GM18508 (cell line): ENCODE data around the gene TCF3.

ENCODE experiments used
- ATAC-seq: cut with Tn5 transposase; IDR thresholded peaks from one replicate; pipeline ENCODE4 v1.9.1; 2021; ENCODE audit warnings: moderate number of reproducible peaks; ENCODE audit not compliant: insufficient read depth, unreplicated experiment

TCF3 gene

GRCh38 chr19:1592024-1592754, 60.2 kb downstream of the TCF3 start:
- ATAC-seq: no peak

DNA sequence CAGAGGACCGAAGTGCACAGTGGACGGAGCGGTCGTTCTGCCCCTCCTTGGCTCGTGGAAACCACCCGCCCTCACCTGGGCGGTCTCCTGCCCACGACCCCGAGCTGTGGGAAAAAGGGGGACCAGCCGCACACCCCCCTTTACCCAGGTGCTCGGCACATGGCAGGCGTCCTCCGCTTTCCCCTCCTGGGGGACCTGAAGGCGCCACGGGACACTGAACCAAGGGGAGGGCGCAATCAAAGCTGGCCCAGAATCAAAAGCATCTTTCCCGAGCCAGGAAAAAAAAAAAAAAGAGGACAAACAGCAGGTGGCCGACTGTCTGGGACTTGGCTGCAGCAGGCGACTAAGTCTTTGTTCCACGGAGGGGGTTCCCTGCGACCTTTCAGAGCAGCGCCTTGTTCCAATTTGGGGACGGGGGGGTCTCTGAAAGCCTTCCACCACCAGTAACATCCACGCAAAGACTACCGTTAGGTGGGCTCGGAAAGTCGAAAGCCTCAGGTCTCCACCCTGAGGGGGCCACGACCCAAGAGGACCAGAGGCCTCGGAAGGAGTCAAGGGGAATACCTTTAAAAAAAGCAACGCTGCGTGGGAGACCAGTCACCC, 60.9 kb downstream of the TCF3 start:
- ATAC-seq: no peak

DNA sequence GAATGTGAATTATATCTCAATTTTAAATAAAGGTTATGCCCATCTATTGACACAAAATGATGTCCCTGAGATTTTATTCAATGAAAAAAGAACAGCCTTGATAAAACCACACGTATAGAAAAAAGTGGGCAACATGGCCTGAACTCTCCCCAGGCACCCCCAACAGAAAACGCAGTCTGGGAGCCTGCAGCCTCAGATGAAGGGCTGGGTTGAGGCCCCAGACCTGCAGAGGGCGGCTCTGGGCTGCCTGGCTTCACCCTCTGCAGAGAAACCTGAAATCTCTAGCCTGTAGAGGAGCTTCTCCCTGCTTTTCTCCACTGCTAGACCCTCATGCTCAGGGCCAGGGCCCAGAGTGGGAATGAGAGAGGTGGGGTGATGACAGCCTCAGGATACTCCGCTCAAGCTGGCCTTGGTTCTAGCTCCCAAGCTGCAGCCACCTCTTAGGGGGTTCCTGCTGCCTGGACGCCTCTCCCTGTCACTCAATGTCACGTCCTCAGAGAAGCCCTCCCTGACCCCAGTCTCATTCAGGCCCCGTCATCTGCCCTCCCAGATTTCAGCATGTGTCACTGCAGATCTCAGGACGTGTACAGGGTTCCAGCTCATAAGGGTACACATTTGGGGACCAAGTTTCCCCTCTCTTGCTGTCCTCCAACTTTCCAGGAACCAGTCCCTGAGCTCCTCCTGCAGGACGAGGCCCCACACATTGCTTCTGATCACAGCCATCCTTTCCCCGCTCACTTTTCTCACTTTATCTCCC, 61.6 kb downstream of the TCF3 start:
- no peak for ATAC-seq

- no peak for ATAC-seq
Measured at GRCh38 chr19:1587872-1588271, 64.5 kb downstream of the TCF3 start.

DNA sequence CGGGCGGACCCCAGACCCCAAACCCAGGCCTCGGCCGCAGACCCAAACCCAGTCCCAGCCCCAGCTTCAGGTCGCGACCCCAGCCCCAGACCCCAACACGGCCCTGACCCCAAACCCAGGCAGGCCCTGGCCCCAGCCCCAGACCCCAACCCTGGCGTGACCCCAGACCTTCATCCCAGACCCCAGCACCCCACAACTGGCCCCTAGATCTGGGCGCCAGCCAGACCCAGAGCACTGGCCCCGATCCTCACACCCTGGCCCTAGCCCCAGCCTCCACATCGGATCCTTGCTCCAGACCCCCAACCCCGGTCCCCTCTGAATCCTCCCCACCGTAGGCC, 67.2 kb downstream of the TCF3 start:
- ATAC-seq: no peak

DNA sequence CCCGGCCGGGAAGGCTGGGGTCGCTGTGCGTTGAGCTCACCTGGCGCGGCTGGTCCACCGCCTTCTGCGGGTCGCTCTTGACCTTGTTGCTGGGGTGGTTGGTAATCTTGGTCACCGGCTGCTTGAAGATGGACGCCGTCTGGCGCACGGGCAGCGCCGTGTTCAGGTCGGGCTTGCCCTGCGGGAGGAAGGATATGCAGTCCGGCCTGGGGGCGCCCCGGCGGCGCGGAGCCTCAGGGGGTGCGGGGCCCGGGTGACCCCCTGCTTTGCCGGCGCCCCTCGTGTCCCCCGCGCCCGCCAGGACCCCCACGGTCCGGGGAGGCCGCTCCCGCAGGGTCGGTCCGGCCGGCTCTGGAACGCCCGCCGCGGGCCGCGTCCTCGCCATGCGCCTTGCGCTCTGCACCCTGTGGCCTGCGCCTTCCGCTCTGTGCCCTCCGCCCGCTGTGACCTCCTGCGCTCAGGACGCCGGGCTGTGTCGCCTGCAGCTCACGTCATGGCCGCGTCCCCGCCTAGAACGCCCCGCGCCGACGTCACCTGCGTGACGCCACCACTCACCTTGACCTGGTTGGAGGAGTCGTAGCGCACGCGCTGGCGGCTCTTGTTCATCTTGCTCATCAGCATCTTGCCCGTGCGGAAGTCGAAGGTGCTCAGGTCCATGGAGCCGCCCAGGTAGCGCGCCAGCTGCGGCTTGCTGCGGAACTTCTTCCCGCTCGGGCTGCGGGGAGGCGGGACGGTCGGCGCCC, 67.7 kb downstream of the TCF3 start:
- no peak for ATAC-seq

GRCh38 chr19:1582201-1582600, 70.2 kb downstream of the TCF3 start:
- ATAC-seq: no peak

DNA sequence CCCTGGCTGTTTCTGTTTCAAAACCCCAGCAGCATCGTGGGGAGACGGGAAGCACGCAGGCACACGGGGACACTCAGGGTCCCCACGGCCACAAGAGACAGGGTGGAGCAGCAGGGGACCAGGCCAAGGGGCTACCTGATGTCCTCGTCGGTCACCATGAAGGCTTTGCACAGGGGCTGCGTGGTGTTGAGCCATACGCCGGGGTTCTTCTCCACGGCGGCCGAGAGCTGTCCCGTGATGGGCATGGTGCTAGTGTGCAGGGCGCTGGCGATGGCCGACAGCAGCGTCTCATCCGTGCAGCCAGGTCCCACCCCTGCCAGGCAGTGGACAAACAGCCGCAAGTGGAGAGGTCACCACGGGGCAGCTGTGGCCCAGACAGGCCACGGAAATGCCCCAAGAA, 71.5 kb downstream of the TCF3 start:
- ATAC-seq: no peak

- no peak for ATAC-seq
Measured at GRCh38 chr19:1580382-1580781, 72.0 kb downstream of the TCF3 start.

DNA sequence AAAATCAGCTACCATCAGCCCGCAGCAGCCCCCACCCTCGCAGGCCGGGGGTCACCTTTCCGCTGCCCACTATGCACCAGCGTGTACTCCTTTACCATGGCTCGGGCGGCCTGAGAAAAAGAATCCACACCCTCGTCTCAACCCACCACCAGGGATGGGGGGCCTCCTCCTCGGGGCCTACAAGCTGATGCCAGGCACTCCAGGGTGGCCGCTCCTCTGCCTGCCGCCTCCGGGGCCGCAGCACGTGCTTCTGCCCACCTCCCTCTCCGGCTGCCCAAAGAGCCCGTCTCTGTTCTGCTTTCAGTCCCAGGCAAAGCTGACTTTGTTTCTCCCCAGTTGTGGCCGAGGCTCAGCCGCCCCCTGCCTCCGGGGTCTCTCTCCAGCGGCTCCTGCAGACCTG, 73.2 kb downstream of the TCF3 start:
- no peak for ATAC-seq

GRCh38 chr19:1577929-1578618, 74.3 kb downstream of the TCF3 start:
- no peak for ATAC-seq

DNA sequence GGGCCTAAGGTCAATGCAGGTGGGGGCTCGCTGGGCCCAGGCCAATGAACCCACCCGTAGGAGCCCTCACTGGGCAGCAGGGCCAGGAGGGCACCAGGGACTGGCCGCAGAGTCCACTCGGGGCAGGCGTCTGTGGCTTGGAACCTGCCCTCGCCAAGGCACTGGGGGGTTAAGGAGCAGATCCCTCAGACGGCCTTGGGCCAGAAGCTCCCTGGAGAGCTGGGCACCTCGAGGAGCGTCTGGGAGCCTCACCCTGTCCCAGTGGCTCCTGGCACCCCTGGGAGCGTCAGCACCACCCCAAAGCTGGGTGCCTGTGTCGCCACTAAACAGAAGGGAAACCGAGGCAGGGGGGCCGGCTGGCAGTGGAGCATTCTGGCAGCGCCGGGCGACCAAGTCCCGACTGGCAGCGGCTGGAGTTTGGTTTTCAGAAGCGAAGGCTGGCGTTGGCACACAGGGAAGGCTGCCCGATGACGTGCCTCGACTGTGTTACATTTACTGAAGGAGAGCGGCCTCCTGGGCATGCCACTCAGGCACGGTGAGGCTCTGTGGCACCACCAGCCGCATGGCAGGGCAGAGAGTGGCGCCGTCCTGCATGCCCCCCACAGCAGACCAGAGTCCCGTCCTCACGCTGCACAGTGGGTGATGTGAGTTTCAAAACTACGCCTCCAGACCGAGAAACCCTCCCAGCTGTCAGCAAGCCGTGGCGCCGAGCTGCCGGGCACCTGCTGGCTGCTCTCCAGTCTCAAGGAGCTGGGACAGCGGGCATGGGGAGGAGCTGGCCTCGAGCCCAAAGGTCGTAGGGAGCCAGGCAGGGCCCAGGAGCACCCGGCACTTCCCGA, 75.1 kb downstream of the TCF3 start:
- ATAC-seq: no peak

DNA sequence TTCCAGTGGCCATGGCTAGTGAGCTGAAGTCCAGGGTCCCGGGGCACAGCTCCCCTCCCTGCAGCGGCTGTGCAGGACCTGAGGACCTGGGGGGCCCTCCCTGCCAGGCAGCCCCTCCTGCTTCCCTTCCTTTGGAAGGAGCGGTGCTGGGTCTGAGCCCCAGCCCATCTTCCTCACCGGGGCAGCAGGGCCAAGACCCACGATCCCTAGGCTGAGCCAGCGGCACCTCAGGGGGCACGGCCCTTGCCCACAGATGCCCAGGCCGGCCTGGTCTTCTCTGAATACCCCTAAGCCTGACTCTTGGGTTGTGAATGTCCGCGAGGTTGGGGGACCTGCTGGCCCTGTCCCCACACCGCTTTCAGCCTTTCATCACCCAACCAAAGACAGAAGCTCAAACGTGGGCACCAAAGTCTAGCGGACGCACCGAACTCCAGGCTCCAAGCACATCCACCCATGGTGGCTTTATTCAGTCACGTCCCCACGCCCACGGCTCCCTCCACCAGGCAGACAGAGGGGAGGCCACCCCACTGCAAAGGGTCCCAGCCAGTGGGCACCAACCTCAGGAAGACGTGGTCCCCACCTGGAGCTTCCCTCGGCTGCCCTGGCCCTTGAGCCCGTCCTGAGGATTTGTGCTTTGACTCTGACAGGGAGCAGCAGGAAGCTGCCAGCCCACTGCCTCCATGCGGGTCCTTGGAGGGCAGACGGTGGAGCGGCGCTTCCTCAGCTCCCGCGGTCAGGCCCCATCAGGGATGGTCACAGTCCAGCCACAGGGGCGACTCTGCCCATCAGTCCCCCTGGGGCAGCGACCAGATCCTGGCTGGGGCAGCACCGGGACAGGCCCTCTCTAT, 75.9 kb downstream of the TCF3 start:
- ATAC-seq: no peak

DNA sequence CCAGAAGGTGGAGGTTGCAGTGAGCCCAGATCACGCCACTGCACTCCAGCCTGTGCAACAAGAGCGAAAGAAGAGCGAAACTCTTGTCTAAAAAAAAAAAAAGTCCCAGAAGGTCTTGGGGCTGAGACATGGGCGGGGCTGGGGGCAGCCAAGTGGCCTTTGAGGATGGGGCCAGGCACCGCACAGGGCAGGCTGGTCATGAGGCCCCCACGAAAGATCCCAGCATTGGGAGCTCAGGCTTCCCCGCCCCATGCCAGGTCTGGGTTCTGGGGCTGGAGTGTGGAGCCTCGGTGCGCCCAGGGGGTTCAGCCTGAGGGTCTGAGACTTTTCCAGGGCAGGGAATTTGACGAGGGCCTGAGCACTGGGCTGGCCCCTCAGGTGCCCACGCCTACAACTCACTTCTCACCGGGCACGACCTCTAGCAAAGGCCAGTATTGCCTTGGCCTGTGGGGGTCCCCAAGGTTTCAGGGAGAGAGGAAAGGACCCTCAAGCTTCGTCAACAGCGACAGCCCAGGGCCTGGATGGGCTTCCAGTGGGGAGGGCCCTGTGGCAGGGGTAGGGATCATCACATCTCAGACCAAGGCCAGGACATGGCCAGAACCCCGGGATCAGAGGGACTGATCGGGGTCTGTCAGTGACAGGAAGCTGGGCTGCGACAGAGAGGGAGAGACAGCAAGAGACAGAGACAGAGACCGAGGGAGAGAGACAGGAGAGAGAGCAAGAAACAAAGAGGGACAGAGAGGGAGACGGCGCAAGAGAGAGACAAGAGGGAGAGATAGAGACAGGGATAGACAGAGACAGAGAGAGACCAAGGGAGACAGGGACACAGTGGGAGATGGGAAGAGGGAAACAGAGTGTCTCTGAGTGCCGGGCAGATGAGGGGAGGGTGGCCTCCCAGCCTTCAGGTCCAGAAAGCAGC, 76.8 kb downstream of the TCF3 start:
- no peak for ATAC-seq

GRCh38 chr19:1574354-1575136, 77.9 kb downstream of the TCF3 start:
- no peak for ATAC-seq

DNA sequence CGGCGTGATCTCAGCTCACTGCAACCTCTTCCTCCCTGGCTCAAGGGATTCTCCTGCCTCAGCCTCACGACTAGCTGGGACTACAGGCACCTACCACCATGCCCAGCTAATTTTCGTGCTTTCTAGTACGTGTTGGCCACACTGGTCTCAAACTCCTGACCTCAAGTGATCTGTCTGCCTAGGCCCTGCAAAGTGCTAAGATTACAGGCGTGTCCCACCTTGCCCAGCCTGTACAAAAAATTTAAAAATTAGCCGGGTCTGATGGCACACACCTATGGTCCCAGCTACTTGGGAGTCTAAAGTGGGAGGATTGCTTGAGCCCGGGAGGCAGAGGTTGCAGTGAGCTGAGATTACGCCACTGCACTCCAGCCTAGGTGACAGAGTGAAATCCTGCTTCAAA, 79.6 kb downstream of the TCF3 start:
- ATAC-seq: no peak

GRCh38 chr19:1571358-1571757, 81.1 kb downstream of the TCF3 start:
- ATAC-seq: no peak
